ENCODE measurements around the gene TTC7B.

DNA sequence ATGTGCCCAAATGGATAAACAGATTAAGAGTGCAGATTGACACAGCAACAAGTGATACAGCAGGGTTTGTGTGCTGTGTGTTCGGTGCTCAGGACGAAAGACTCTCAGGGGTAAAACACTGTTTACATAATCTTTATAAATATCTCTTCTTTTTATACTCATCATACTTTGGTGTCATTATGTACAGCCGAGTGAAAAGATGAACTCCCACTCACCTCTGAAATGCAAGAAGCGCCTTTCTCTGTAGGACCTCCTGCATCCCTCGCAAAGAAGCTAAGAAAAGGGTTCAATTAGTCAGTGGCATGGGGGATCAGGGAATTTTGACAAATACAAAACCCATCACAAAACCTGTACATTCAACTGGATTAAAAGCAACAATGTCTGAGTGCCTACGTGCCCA lies 163.6 kb downstream of the TTC7B start:
- TF ChIP-seq POLR2A (IDR thresholded peaks at IDR 0.05) (no peak), POLR2AphosphoS5 (IDR thresholded peaks at IDR 0.05) (no peak)
